NT2/D1 (cell line): ENCODE measurements around the gene SHB.

ENCODE experiments used
- DNase-seq: peaks from one replicate; pipeline ENCODE4 v3.0.0-alpha.2; 2011; ENCODE audit warnings: low read depth, low spot score
- H3K27me3 ChIP-seq: 2 replicates; pipeline ENCODE4 v1.6.0; 2011; ENCODE audit warnings: mild to moderate bottlenecking; ENCODE audit not compliant: insufficient read length, insufficient read depth
- H3K36me3 ChIP-seq: 2 replicates; pipeline ENCODE4 v1.6.1; 2011; ENCODE audit warnings: mild to moderate bottlenecking, low read length, mixed read lengths; ENCODE audit not compliant: insufficient read depth, insufficient read length
- H3K4me1 ChIP-seq: 2 replicates; pipeline ENCODE4 v1.5.1; 2011; ENCODE audit not compliant: insufficient read depth, insufficient read length
- H3K4me3 ChIP-seq: 2 replicates; pipeline ENCODE4 v1.5.1; 2011; ENCODE audit warnings: low read depth; ENCODE audit not compliant: insufficient read length
- H3K9ac ChIP-seq: 2 replicates; pipeline ENCODE4 v1.6.0; 2011; ENCODE audit warnings: low read depth; ENCODE audit not compliant: insufficient read length
- H3K9me3 ChIP-seq: 2 replicates; pipeline ENCODE4 v1.5.1; 2011; ENCODE audit warnings: mild to moderate bottlenecking, low read length; ENCODE audit not compliant: insufficient read depth
- SUZ12 ChIP-seq: IDR thresholded peaks from 2 replicates; pipeline ENCODE4 v1.6.1; 2011; ENCODE audit not compliant: insufficient read length, insufficient read depth; ENCODE audit errors: extremely low read depth
- YY1 ChIP-seq: IDR thresholded peaks from 2 replicates; pipeline ENCODE4 v1.6.1; 2011; ENCODE audit not compliant: insufficient read length, insufficient read depth
- ZNF274 ChIP-seq: IDR thresholded peaks from 2 replicates; pipeline ENCODE4 v1.6.1; 2011; ENCODE audit warnings: mild to moderate bottlenecking, low read depth, low read length

The SHB gene

DNA sequence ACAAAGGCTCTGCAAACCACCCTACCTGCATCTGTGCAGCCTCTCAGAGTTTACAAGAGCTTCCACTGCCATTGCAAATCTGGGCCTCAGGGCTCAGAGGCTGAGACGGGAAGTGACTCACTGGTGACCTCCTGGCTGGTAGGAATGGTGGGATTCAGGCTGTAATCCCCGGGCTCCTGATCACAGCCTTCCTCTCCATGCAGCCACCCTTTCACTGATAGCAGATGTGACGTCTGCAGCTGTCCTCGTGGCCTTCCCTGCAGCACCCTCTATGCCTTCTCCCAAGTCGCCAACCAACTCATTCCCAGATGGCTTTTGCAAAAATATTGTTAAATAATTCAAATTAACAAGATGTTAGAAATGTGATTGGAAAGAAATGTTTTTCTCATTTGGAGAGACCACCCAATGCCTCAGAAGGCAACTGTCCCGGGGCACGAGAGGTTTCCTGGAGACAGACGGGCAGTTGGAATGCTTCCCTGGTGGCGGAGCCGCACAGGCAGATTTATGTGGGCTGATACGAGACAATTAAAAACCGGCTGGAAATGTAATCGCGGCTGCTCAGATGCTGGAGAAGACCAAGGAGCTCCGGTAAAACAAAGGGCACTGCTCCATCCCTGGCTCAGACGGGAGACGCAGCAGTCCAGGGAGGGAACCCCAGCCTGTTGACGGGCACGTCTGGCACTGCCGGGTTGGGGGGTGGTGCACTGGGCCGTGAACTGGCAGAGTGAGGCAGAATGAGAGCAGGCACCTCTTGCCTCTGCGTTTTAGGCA lies 130.7 kb downstream of the SHB start:
- peaks cover 21% of the 10 kb centered on the region for H3K4me1 ChIP-seq
- TF ChIP-seq SUZ12: no peak
- no peak for TF ChIP-seq YY1
- TF ChIP-seq ZNF274: no peak
- no peaks in the 10 kb centered on the region for H3K9me3 ChIP-seq
- peak; percentile 50 for DNase-seq
- no peaks in the 10 kb centered on the region for H3K27me3 ChIP-seq
- no peak overlapping the region for H3K4me3 ChIP-seq
- peaks cover 80% of the 10 kb centered on the region for H3K36me3 ChIP-seq
- no peak overlapping the region for H3K9ac ChIP-seq

DNA sequence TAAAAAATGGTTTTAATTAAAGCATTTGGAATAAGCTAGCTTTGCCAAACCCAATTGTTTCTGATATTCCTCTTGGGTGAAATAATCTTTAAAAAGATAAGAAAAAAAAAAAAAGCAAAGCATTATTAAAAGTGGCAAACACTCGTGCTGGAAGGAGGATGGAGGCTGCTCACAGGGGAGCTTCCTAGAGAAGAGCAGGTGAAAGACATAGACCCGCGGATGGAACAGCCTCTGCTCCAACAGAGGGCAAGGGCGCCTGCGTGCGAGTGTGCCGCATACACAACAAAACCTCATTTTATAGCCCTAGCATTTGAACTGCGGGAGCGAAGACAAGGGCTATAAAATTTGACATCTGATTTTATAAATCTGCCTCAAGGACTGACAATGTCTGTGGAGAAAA lies 131.7 kb downstream of the SHB start:
- Histone ChIP-seq H3K4me3 (no peak overlapping the region), H3K9ac (no peak overlapping the region), H3K4me1 (peaks cover 17% of the 10 kb centered on the region), H3K27me3 (no peaks in the 10 kb centered on the region), H3K9me3 (no peaks in the 10 kb centered on the region), H3K36me3 (peaks cover 79% of the 10 kb centered on the region)
- TF ChIP-seq YY1: no peak
- no peak for TF ChIP-seq ZNF274
- no peak for TF ChIP-seq SUZ12
- no peak for DNase-seq

DNA sequence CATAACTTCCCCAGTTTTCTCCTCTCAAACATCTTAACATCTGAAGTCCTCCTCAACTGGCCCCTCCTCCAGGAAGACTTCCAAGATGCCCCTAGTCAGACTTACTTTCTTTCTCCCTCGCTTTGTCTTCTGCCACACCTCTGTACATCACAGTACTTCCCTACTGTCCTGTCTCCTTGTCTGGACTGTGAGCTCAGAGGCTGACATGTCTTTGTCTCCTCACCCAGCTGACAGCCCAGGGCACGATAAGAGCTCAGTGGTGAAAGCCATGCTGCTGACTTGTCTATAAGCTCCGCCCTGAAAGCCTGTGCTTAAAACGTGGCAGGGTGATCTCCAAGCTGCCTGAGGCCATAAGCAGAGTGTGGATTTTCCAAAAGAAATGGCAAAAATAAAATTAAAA lies 132.1 kb downstream of the SHB start:
- Histone ChIP-seq H3K9ac (no peak overlapping the region), H3K36me3 (peaks cover 77% of the 10 kb centered on the region), H3K27me3 (no peaks in the 10 kb centered on the region), H3K9me3 (no peaks in the 10 kb centered on the region), H3K4me3 (no peak overlapping the region), H3K4me1 (peaks cover 17% of the 10 kb centered on the region)
- peak; percentile 40 for DNase-seq
- TF ChIP-seq ZNF274 (no peak), SUZ12 (no peak), YY1 (no peak)

DNA sequence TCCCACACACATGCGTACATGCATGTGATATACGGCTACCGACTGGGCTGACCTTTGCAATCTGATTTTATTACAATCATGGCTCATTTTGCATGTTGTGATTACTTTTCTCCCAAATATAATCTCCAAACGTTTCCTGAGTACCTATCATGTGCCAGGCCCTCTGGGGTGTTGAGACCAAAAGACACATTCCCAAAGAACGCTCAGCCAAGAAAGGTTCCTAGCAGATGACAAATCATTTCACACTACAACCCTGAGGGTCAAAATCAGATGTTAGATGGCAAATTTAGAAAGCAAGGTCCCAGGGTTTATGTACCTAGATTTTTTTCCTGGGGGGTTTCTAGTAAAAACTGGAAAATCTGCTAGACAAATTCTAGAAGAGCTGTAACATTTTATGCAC lies 132.7 kb downstream of the SHB start:
- peaks cover 17% of the 10 kb centered on the region for H3K4me1 ChIP-seq
- no peaks in the 10 kb centered on the region for H3K9me3 ChIP-seq
- peaks cover 72% of the 10 kb centered on the region for H3K36me3 ChIP-seq
- DNase-seq: no peak
- H3K4me3 ChIP-seq: no peak overlapping the region
- TF ChIP-seq ZNF274 (no peak), YY1 (no peak), SUZ12 (no peak)
- no peaks in the 10 kb centered on the region for H3K27me3 ChIP-seq
- no peak overlapping the region for H3K9ac ChIP-seq

DNA sequence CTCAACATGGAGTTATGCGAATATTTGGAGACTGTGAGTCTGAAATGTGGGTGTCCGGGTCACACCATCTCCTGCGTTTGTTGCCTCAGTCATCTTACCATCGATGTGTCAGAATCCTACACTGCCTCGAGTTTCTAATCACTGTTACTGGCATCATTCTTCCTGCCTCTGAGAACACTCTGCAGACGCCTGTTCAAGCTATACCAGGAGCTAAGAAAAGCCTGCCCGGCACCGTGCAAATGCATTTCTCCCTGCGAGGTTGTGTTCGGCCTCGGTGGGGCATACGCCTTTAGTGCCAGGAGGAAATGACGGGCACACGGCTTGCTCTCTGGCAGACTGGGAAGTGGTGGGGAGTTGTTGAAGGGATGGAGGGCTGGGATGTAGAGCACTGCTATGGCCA lies 133.9 kb downstream of the SHB start:
- H3K9me3 ChIP-seq: no peaks in the 10 kb centered on the region
- no peaks in the 10 kb centered on the region for H3K27me3 ChIP-seq
- peaks cover 17% of the 10 kb centered on the region for H3K4me1 ChIP-seq
- TF ChIP-seq YY1: no peak
- TF ChIP-seq SUZ12: no peak
- no peak for TF ChIP-seq ZNF274
- no peak overlapping the region for H3K4me3 ChIP-seq
- no peak overlapping the region for H3K9ac ChIP-seq
- H3K36me3 ChIP-seq: peaks cover 59% of the 10 kb centered on the region
- no peak for DNase-seq

DNA sequence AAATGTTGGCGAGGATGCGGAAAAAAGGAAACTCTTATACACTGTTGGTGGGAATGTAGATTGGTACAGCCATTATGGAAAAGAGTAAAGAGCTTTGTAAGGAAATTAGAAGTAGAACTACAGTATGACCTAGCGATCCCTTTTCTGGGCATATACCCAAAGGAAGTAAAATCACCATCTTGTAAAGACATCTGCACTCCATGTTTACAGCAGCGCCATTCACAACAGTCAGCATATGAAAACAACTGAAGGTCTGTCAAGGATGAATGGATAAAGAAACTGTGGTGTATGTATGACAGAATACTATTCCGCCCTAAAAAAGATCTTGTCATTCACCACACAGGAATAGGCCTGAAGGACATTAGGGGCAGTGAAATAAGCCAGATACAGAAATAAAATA lies 137.4 kb downstream of the SHB start:
- H3K9me3 ChIP-seq: no peaks in the 10 kb centered on the region
- H3K36me3 ChIP-seq: peaks cover 67% of the 10 kb centered on the region
- H3K9ac ChIP-seq: no peak overlapping the region
- peaks cover 11% of the 10 kb centered on the region for H3K4me1 ChIP-seq
- H3K4me3 ChIP-seq: no peak overlapping the region
- TF ChIP-seq SUZ12 (no peak), ZNF274 (no peak), YY1 (no peak)
- H3K27me3 ChIP-seq: no peaks in the 10 kb centered on the region
- no peak for DNase-seq

DNA sequence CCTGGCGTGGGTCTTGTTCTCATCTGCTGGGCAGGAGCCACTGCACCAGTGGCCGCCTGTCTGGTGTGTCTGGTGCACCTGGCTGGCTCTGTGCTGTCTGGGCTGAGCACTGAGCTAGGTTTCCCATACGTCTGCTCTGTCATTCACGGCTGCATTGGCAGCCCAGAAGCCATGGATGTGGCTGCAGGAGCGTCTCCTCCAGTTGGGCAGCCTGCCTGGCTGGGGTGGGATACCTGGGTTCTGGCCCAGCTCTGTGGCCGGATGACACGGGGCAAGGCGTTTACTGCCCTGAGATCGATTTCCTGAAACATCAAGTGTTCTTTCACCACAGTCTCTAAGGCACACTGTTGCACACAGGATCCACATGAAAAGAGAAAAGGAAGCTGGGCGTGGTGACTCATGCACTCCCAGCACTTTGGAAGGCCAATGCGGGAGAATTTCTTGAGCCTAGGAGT lies 139.6 kb downstream of the SHB start:
- no peak for DNase-seq

More for the DNA sequence above, 139.6 kb downstream of the SHB start:
- Histone ChIP-seq H3K9me3 (no peaks in the 10 kb centered on the region), H3K27me3 (no peaks in the 10 kb centered on the region), H3K4me1 (peaks cover 22% of the 10 kb centered on the region), H3K36me3 (peaks cover 58% of the 10 kb centered on the region), H3K9ac (no peak overlapping the region), H3K4me3 (no peak overlapping the region)
- TF ChIP-seq SUZ12: no peak
- no peak for TF ChIP-seq ZNF274
- TF ChIP-seq YY1: no peak
